Central memory CD8-positive, alpha-beta T cell (primary cell): ENCODE results near the gene CDC14A.

ENCODE experiments used
- ATAC-seq: fragments of 150-1000 bp; cut with Tn5 transposase; replicated peaks from 2 replicates; pipeline ENCODE4 v1.10.0; 2022; ENCODE audit warnings: mild to moderate bottlenecking, moderate FRiP score, moderate number of reproducible peaks; ENCODE audit not compliant: poor library complexity, severe bottlenecking; ENCODE audit errors: extremely low read depth
- DNase-seq, 2 donors: peaks; one replicate each; pipeline ENCODE4 v3.0.0; 2021; ENCODE audit warnings: low spot score in 2 of 2
- H3K27ac Mint-ChIP-seq: one replicate; pipeline ENCODE4 v1.8.0; 2022; ENCODE audit warnings: low read depth, mild to moderate bottlenecking, moderate library complexity, mixed read lengths
- H3K27me3 Mint-ChIP-seq: one replicate; pipeline ENCODE4 v1.8.0; 2022; ENCODE audit warnings: mixed read lengths
- H3K36me3 Mint-ChIP-seq: one replicate; pipeline ENCODE4 v1.8.0; 2022; ENCODE audit warnings: mild to moderate bottlenecking, moderate library complexity, mixed read lengths; ENCODE audit not compliant: insufficient read depth
- H3K4me1 Mint-ChIP-seq: one replicate; pipeline ENCODE4 v1.8.0; 2022; ENCODE audit warnings: mixed read lengths
- H3K4me3 Mint-ChIP-seq: one replicate; pipeline ENCODE4 v1.8.0; 2022; ENCODE audit warnings: mild to moderate bottlenecking, moderate library complexity, mixed read lengths
- H3K9me3 Mint-ChIP-seq: one replicate; pipeline ENCODE4 v1.8.0; 2022; ENCODE audit warnings: mixed read lengths

Gene CDC14A

GRCh38 chr1:100530880-100531487, 178.7 kb downstream of the CDC14A start:
- no peaks in the 10 kb centered on the region for H3K9me3 Mint-ChIP-seq
- H3K36me3 Mint-ChIP-seq = no peaks in the 10 kb centered on the region
- peak; percentile 91 for ATAC-seq
- H3K4me1 Mint-ChIP-seq = peaks cover 34% of the 10 kb centered on the region
- H3K27ac Mint-ChIP-seq = peak overlapping the region; percentile 54
- no peak for DNase-seq
- H3K4me3 Mint-ChIP-seq = peak overlapping the region; percentile 13
- peaks cover 13% of the 10 kb centered on the region for H3K27me3 Mint-ChIP-seq

GRCh38 chr1:100532645-100533044, 180.3 kb downstream of the CDC14A start:
- DNase-seq (no peak), ATAC-seq (no peak)
- Mint-ChIP-seq H3K4me3 (no peak overlapping the region), H3K4me1 (peaks cover 34% of the 10 kb centered on the region), H3K36me3 (no peaks in the 10 kb centered on the region), H3K27me3 (peaks cover 30% of the 10 kb centered on the region), H3K9me3 (no peaks in the 10 kb centered on the region), H3K27ac (no peak overlapping the region)

- peaks cover 44% of the 10 kb centered on the region for H3K27me3 Mint-ChIP-seq
- DNase-seq = no peak
- no peaks in the 10 kb centered on the region for H3K9me3 Mint-ChIP-seq
- no peak overlapping the region for H3K4me3 Mint-ChIP-seq
- ATAC-seq = no peak
- H3K36me3 Mint-ChIP-seq = peaks cover 6% of the 10 kb centered on the region
- H3K4me1 Mint-ChIP-seq = peaks cover 37% of the 10 kb centered on the region
- no peak overlapping the region for H3K27ac Mint-ChIP-seq
Measured at GRCh38 chr1:100535264-100535663, 183.0 kb downstream of the CDC14A start.

- Mint-ChIP-seq H3K4me1 (peaks cover 33% of the 10 kb centered on the region), H3K9me3 (no peaks in the 10 kb centered on the region), H3K36me3 (peaks cover 6% of the 10 kb centered on the region), H3K27me3 (peaks cover 52% of the 10 kb centered on the region), H3K4me3 (no peak overlapping the region), H3K27ac (no peak overlapping the region)
- DNase-seq = no peak
- no peak for ATAC-seq
Measured at GRCh38 chr1:100536031-100536430, 183.7 kb downstream of the CDC14A start.

GRCh38 chr1:100538913-100539835, 186.9 kb downstream of the CDC14A start:
- Mint-ChIP-seq H3K4me3 (peak overlapping the region; percentile 70), H3K36me3 (peaks cover 6% of the 10 kb centered on the region), H3K27me3 (peaks cover 75% of the 10 kb centered on the region), H3K9me3 (no peaks in the 10 kb centered on the region), H3K27ac (no peak overlapping the region), H3K4me1 (peaks cover 8% of the 10 kb centered on the region)
- no peak for DNase-seq
- peak; percentile 53 for ATAC-seq

- peak overlapping the region; percentile 70 for H3K4me3 Mint-ChIP-seq
- ATAC-seq (peak; percentile 44), DNase-seq (no peak)
- peaks cover 72% of the 10 kb centered on the region for H3K27me3 Mint-ChIP-seq
- H3K9me3 Mint-ChIP-seq = no peaks in the 10 kb centered on the region
- peaks cover 6% of the 10 kb centered on the region for H3K36me3 Mint-ChIP-seq
- H3K4me1 Mint-ChIP-seq = peaks cover 8% of the 10 kb centered on the region
- H3K27ac Mint-ChIP-seq = no peak overlapping the region
Measured at GRCh38 chr1:100539836-100540536, 187.7 kb downstream of the CDC14A start.

- Mint-ChIP-seq H3K4me1 (peaks cover 8% of the 10 kb centered on the region), H3K27ac (no peak overlapping the region), H3K4me3 (no peak overlapping the region), H3K36me3 (peaks cover 6% of the 10 kb centered on the region), H3K27me3 (peaks cover 49% of the 10 kb centered on the region), H3K9me3 (no peaks in the 10 kb centered on the region)
- DNase-seq (no peak), ATAC-seq (no peak)
Measured at GRCh38 chr1:100542285-100542684, 190.0 kb downstream of the CDC14A start.

- H3K27me3 Mint-ChIP-seq = peaks cover 38% of the 10 kb centered on the region
- no peak overlapping the region for H3K27ac Mint-ChIP-seq
- no peak for DNase-seq
- no peak overlapping the region for H3K4me3 Mint-ChIP-seq
- ATAC-seq = no peak
- H3K36me3 Mint-ChIP-seq = peaks cover 4% of the 10 kb centered on the region
- peaks cover 3% of the 10 kb centered on the region for H3K4me1 Mint-ChIP-seq
- no peaks in the 10 kb centered on the region for H3K9me3 Mint-ChIP-seq
Measured at GRCh38 chr1:100543640-100544039, 191.3 kb downstream of the CDC14A start.

GRCh38 chr1:100544791-100545190, 192.5 kb downstream of the CDC14A start:
- DNase-seq (no peak), ATAC-seq (no peak)
- Mint-ChIP-seq H3K4me1 (no peaks in the 10 kb centered on the region), H3K27me3 (peaks cover 40% of the 10 kb centered on the region), H3K4me3 (no peak overlapping the region), H3K36me3 (no peaks in the 10 kb centered on the region), H3K9me3 (no peaks in the 10 kb centered on the region), H3K27ac (no peak overlapping the region)

GRCh38 chr1:100545855-100546254, 193.5 kb downstream of the CDC14A start:
- ATAC-seq (no peak), DNase-seq (no peak)
- no peaks in the 10 kb centered on the region for H3K36me3 Mint-ChIP-seq
- no peaks in the 10 kb centered on the region for H3K4me1 Mint-ChIP-seq
- peaks cover 41% of the 10 kb centered on the region for H3K27me3 Mint-ChIP-seq
- no peak overlapping the region for H3K27ac Mint-ChIP-seq
- H3K9me3 Mint-ChIP-seq = peaks cover 9% of the 10 kb centered on the region
- H3K4me3 Mint-ChIP-seq = no peak overlapping the region

- Mint-ChIP-seq H3K4me1 (no peaks in the 10 kb centered on the region), H3K27ac (no peak overlapping the region), H3K9me3 (peaks cover 42% of the 10 kb centered on the region), H3K27me3 (peaks cover 41% of the 10 kb centered on the region), H3K36me3 (no peaks in the 10 kb centered on the region), H3K4me3 (no peak overlapping the region)
- ATAC-seq (no peak), DNase-seq (no peak)
Measured at GRCh38 chr1:100552031-100552430, 199.7 kb downstream of the CDC14A start.

- peaks cover 42% of the 10 kb centered on the region for H3K9me3 Mint-ChIP-seq
- H3K36me3 Mint-ChIP-seq = no peaks in the 10 kb centered on the region
- ATAC-seq (no peak), DNase-seq (no peak)
- H3K27me3 Mint-ChIP-seq = peaks cover 50% of the 10 kb centered on the region
- no peak overlapping the region for H3K4me3 Mint-ChIP-seq
- no peak overlapping the region for H3K27ac Mint-ChIP-seq
- H3K4me1 Mint-ChIP-seq = no peaks in the 10 kb centered on the region
Measured at GRCh38 chr1:100552922-100553321, 200.6 kb downstream of the CDC14A start.
